GM19452 (cell line): ENCODE measurements around the gene TROAP.
"Not testable (repeated sequence)": the region's sequence is repeated elsewhere in the genome, so short reads cannot be mapped to it uniquely, and the experiment has no call there.

ENCODE experiments used
- ATAC-seq: cut with Tn5 transposase; IDR thresholded peaks from one replicate; pipeline ENCODE4 v1.9.1; 2021; ENCODE audit not compliant: unreplicated experiment

The TROAP gene

GRCh38 chr12:49366096-49366651, 43.1 kb downstream of the TROAP start:
- peak; percentile 3 for ATAC-seq

- ATAC-seq, result peak; percentile 67
Observed at GRCh38 chr12:49366652-49367380, 43.8 kb downstream of the TROAP start.

GRCh38 chr12:49367381-49368239, 44.6 kb downstream of the TROAP start, which contains the start of gene SPATS2:
Gene SPATS2 (plus strand): TSS chr12:49367462. CDS start chr12:49461013, 93,551 bp downstream.
- ATAC-seq, result no peak

GRCh38 chr12:49368240-49368600, 45.2 kb downstream of the TROAP start:
- ATAC-seq, result no peak

GRCh38 chr12:49369411-49370145, 46.5 kb downstream of the TROAP start:
- ATAC-seq, result peak; percentile 42

- no peak for ATAC-seq
Observed at GRCh38 chr12:49370539-49370938, 47.5 kb downstream of the TROAP start.

- no peak for ATAC-seq
Observed at GRCh38 chr12:49375406-49375805, 52.4 kb downstream of the TROAP start.

- ATAC-seq, result no peak
Observed at GRCh38 chr12:49377386-49377785, 54.3 kb downstream of the TROAP start.

- not testable (repeated sequence) for ATAC-seq
Observed at GRCh38 chr12:49380184-49380583, 57.1 kb downstream of the TROAP start.
